Endothelial cell of umbilical vein (primary cell): ENCODE data around the gene STK32A.

Experiments
- CTCF ChIP-seq, 2 donors: IDR thresholded peaks; 1 replicate in 1 of 2; 2 replicates in 1 of 2; pipeline ENCODE4 v1.5.1; 2011; ENCODE audit warnings: low read length in 2 of 2, mild to moderate bottlenecking in 2 of 2, moderate library complexity in 2 of 2, control low read depth in 1 of 2, inconsistent platforms in 1 of 2, low read depth in 1 of 2; ENCODE audit not compliant: insufficient read depth in 1 of 2; ENCODE audit errors: extremely low read depth in 1 of 2
- MAX ChIP-seq: IDR thresholded peaks from 2 replicates; pipeline ENCODE4 v1.6.1; 2011; ENCODE audit not compliant: insufficient read depth, insufficient read length
- POLR2A ChIP-seq: IDR thresholded peaks from 2 replicates; pipeline ENCODE4 v1.6.1; 2012; ENCODE audit warnings: low read depth, mild to moderate bottlenecking, control low read depth, low read length

DNA sequence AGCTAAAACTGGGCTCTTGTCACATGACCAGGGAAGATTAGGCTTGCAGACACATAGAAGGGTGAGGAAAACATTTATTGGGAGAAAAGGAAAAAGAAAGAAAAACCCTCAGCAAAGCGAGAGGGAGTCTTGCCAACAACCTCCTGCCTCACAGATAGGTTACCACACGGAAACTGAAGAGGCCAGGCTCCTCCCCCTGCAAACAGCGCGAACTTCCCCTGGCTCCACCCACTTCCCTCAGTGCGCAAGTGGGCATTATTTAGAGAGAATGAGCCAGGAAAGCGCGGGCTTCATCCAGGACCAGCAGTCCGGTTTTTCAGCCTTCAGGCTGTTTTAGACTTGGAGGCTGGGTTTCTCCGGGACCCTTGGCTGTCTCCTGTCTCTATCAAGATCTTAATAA, 70.3 kb downstream of the STK32A start:
- TF ChIP-seq CTCF (IDR thresholded peaks at IDR 0.05; ENCODE audit: extremely low read depth in 1 of 2, insufficient read depth in 1 of 2, low read depth in 1 of 2, low read length in 2 of 2) (no peak), MAX (no peak), POLR2A (no peak)
